HG02885 (cell line): ENCODE measurements around the gene ACACA.

ENCODE experiments used
- ATAC-seq: cut with Tn5 transposase; IDR thresholded peaks from one replicate; pipeline ENCODE4 v1.9.1; 2021; ENCODE audit warnings: mild to moderate bottlenecking; ENCODE audit not compliant: unreplicated experiment, poor library complexity

ACACA gene

DNA sequence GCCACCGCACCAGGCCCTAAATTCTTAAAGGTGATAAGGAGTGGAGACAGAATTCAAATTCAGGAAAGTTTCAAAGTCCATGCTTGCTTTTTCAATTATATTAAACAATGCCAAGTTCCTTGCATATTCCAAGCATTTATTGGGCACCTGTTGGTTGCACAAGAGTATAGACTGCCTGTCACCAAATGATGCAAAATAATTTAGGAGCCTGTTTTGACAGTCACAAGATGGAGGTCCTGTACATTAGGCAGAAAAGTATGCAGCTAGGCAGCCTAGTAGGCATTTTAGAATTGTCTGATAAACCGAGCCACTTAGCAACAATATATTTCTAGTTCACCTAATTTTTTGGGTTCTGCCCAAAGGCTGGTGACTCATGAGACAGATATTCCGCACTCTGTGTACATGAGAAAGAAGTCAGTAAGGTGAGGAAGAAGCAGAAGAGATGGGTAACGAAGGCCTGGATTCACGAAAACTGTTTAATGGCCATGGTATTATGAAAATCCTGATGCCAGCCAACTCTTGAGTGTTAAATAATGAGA lies 7.3 kb downstream of the ACACA start:
- ATAC-seq: no peak

- no peak for ATAC-seq
Observed at GRCh38 chr17:37393352-37393751, 13.3 kb downstream of the ACACA start.

DNA sequence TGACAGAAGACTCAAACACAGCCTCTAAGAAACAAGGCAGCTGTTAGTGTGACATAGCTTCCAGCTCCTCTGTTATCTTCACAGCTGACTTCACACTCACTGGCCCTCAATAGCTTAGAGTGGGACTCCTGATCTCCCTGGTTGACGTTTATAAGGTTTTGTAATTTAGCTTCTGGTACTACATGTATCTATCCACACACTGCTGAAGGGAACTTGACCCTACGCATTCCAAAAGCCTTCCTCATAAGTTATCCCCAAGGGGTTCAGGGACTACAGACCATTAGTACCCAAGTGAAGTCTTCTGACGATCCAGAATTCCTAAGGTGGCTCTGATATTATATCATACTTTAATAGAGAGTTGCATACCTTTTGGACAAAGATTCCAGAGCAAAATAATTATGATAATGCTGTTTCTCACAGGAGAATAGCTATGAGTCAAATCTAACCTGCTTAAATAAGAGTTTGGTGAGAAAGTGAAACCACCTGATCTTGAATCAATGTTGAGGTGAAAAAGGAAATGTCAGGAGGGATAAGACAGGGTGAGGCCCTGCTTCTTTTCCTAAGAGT lies 14.5 kb downstream of the ACACA start:
- ATAC-seq: no peak

DNA sequence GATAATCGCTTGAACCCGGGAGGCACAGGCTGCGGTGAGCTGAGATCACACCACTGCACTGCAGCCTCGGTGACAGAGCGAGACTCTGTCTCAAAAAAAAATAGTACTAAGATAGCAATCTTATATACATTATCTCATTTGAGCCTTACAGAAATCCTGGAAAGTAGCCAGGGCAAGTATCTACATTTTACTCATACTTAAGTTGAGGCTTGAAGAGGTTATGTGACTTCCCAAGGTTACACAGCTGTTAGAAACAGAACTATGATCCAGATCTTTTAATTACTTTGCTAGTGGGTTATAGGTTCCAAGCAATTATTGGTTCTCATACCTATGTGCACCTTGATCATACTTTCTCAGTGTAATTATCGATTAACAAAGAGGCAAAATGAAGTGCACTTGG lies 15.5 kb downstream of the ACACA start:
- ATAC-seq: no peak

GRCh38 chr17:37389160-37389559 lies 17.5 kb downstream of the ACACA start:
- ATAC-seq: no peak

GRCh38 chr17:37388266-37388665 lies 18.4 kb downstream of the ACACA start:
- no peak for ATAC-seq

GRCh38 chr17:37386462-37386861 lies 20.2 kb downstream of the ACACA start:
- no peak for ATAC-seq

DNA sequence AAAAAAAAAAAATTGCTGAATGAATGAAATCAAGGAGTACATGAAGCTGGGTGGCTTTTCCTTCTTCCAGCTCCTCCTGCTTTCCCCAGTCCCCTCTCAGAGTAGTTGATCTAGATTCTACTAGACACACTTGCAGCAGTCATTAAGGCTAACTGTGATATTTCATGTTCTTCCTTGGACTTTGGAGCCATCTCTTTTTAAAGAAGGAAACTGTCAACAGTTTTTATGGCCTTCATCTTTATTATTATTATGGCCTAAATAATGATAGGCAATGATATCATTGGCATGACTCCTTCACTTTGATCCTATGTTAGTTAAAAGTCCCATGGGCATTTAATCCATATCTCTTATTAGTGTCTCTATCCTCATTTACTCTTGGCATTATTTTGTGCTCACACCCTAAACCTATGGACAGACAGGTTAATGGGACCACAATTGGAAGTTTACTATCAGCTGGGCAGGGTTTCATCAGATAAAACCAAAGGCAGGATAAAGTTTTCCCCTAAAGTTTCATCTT lies 21.1 kb downstream of the ACACA start:
- ATAC-seq: no peak

DNA sequence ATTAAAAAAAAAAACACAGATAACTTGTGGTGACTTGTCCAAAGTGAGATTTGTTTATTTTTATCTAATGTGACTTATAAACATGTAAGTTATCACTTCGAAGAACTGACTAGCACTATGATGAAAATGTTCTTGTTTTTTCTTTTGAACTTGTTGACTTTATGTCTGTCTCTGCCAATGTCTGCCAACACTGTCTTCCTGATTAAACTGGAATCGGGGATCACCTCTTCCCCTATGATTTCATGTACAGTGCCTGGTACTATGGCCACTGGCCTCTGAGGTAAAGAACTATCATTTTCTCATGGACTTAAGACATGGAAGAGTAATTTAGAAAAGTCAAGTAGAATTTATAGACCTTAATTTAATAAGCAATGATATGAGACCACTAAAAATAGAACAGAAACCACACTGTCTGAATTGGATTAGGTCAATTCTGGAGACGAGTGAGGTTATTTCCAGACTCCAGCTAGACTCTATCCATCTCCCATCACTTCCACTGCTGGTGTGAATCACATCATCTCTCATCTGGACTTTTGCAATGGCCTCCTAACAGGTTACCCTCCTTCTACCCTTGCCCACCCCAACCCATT lies 22.0 kb downstream of the ACACA start:
- ATAC-seq: no peak

DNA sequence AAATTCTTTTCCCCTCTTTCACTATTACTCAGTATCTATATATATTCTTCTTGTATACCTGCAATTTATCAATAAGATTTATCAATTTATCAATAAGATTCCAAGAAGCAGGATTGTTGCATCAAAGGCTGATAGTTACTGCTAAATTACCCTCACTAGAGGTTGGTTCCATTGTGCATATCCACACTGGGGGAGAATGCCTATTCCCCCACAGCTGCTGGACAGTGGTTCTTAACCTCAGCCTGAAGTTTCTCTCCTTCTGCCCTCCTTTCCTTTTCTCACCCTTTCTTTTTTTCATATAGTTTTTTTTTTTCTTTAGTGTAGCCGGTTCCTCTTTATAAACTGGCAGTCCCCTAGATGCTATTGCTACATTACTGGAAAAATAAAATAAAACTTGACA lies 24.6 kb downstream of the ACACA start:
- ATAC-seq: no peak

- no peak for ATAC-seq
Observed at GRCh38 chr17:37375706-37376105, 30.9 kb downstream of the ACACA start, which contains the start of gene C17orf78. C17orf78 (plus strand) TSS chr17:37375985; CDS start chr17:37376093, 108 bp downstream.

- peak; percentile 50 for ATAC-seq
Observed at GRCh38 chr17:37373530-37374159, 33.0 kb downstream of the ACACA start.

DNA sequence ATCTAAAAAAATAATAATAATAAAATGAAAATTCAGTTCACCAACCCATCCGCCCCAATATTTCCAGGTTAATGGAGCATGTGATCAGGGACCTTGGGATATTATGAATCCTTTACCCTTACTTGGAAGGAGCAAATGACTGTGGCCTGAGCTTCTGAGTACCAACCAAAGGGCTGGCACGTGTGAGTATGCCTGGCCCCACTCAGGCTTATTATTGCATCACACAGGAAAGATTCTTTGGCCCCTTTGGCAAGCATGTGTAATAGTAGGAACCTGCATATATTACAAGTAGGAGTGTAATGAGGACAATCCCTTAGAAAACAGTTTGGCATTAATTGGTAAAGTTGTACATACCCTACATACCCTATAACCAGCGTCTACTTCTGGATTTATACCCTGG lies 38.1 kb downstream of the ACACA start:
- no peak for ATAC-seq

DNA sequence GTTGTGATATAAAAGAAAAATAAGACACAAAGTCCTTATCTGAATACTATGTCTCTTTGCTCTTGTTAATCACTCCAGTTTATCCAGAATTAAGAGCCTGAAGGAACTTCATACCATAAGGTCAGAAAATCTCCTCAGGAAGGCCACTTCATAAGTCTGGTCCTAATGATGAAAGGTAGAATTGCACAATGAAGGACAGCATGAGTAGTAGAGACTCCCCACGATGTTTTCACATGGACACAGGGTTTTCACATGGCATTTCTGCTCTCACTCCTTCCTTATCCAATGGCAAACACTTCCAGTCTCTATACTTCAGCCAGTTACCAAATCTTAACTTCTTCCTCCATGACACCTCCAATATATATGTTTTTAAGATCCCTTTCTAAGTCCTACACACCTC lies 41.0 kb downstream of the ACACA start:
- ATAC-seq: no peak

DNA sequence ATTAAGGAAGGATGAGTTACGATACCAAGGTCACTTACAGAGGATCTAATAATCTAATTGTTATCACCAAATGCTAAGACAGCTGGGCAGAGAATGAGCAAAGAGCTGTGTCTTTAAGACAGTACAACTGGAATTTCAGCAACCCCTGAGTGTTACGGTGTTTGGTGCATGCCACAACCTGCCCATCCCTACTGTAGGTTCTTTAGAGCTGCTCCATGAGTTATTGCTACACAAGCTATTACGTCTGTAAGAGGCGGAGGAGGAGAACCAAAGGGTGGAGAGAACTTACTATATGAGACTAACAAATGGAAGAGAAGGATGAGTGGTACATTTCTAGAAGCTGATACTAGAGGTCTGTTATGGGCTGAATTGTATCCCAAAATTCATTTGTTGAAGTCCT lies 45.1 kb downstream of the ACACA start:
- ATAC-seq: no peak

DNA sequence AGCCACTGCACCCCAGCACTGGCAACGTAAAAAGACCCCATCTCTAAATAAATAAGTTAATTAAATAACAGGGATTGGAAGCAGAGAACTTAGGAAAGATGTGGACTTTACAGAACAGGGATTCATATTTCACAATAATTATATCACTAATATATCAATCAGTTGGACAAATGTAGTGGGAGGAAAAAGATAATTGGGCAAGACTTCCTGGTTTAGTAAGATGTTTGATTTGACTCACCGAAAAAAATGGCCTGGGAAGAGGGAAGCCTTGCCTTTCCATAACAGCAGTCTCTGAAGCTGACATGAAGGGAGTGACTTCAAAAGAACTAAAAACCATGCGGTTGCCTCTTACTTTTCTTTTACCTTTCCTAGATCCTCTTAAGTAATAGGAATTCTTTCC lies 46.0 kb downstream of the ACACA start:
- no peak for ATAC-seq

GRCh38 chr17:37359682-37360188 lies 46.9 kb downstream of the ACACA start:
- no peak for ATAC-seq

GRCh38 chr17:37358830-37359681 lies 47.6 kb downstream of the ACACA start:
- ATAC-seq: peak; percentile 94

DNA sequence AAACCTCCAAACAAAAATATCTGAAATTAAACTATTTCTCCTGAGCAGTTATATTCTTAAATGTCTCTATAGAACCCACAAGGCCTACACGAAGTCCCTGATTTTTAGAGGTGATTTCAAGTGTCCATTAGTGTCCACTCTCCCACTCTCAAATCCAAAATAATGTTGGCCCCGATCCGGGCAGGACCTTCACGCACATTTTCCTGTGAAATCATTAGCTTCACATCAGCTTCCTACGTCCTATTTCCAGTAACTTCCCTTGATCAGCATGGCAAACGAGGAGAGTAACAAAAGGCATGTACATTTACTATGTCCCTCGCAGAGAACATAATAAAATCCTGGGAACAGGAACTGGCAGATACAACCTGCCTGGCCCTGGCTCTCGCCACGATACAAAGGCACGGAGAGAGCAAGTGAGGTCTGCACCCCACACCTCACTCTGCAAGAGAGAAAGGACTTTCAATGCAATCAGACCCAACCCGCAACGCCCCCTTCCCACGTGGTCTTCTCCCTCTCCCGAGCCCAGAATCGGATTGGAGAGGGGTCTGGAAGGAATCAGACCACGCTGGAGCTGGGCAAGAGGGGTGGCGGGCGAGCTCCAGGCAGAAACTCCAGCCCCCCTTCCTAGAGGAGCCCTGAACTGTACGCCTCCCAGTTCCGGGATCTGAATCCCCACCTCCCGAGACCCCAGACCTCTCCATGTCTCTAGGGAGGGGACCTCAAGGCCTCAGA lies 48.4 kb downstream of the ACACA start:
- peak; percentile 5 for ATAC-seq
